Measurements from ENCODE around the gene NUP50.
A peak's percentile ranks its signal among the peaks of the same experiment; 100 is the strongest.

Gene NUP50

GRCh38 chr22:45144916-45145315, 18.8 kb upstream of the NUP50 start:
- DNase-seq (ENCODE audit: low spot score in 2 of 2) (no peak), ATAC-seq (ENCODE audit: low read depth) (no peak)
- Mint-ChIP-seq H3K9me3 (peaks cover 1% of the 10 kb centered on the region), H3K4me1 (no peaks in the 10 kb centered on the region), H3K36me3 (peaks cover 5% of the 10 kb centered on the region), H3K27ac (no peak overlapping the region), H3K4me3 (no peak overlapping the region), H3K27me3 (no peaks in the 10 kb centered on the region)

DNA sequence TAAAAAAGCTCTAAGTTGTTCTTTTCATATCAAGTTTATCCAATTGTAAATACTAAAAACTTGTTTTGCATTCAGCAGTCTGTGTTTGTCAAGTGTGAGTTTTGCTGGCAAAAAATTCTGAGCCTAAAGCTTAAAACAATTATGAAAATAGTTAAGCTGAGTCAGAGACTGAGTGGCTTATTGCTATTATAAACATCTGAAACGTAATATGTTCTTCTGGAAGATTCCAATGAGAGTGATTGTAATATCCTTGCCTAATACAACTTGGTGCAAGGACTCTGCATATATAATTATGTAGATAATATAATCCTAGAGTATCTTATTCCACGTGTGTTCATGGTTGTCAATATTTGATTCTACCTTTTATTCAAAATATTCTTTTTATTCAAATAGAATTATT, 14.1 kb upstream of the NUP50 start:
- ATAC-seq (ENCODE audit: low read depth) (no peak), DNase-seq (ENCODE audit: low spot score in 2 of 2) (no peak)
- Mint-ChIP-seq H3K4me1 (no peaks in the 10 kb centered on the region), H3K27ac (no peak overlapping the region), H3K9me3 (no peaks in the 10 kb centered on the region), H3K27me3 (no peaks in the 10 kb centered on the region), H3K36me3 (peaks cover 17% of the 10 kb centered on the region), H3K4me3 (no peak overlapping the region)

- no peaks in the 10 kb centered on the region for H3K27me3 Mint-ChIP-seq
- no peak for ATAC-seq (ENCODE audit: low read depth)
- no peak overlapping the region for H3K4me3 Mint-ChIP-seq
- peaks cover 17% of the 10 kb centered on the region for H3K36me3 Mint-ChIP-seq
- H3K9me3 Mint-ChIP-seq, result no peaks in the 10 kb centered on the region
- peaks cover 2% of the 10 kb centered on the region for H3K4me1 Mint-ChIP-seq
- H3K27ac Mint-ChIP-seq, result no peak overlapping the region
- no peak for DNase-seq (ENCODE audit: low spot score in 2 of 2)
Measured at GRCh38 chr22:45150139-45150538, 13.6 kb upstream of the NUP50 start.

DNA sequence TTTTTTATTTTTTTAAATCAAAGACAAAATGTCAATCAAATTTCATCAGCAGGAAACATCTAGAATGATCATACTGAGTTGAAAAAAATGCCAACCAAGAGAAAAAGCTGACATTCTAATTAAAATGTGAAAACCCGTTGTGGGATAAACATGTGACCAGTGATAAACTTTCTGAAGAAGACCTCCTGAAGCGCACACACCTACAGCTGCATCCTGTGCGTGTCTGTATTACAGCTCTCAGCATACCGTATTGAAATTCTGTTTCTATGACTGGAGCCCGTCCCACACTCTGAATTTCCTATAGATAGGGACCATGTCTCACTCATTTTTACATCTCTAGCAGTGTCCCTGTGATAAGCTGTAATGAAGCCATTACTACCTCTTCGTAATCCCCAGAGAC, 12.2 kb upstream of the NUP50 start:
- no peaks in the 10 kb centered on the region for H3K9me3 Mint-ChIP-seq
- peaks cover 3% of the 10 kb centered on the region for H3K4me1 Mint-ChIP-seq
- DNase-seq (ENCODE audit: low spot score in 2 of 2) (no peak), ATAC-seq (ENCODE audit: low read depth) (no peak)
- no peak overlapping the region for H3K27ac Mint-ChIP-seq
- H3K36me3 Mint-ChIP-seq, result peaks cover 17% of the 10 kb centered on the region
- no peaks in the 10 kb centered on the region for H3K27me3 Mint-ChIP-seq
- no peak overlapping the region for H3K4me3 Mint-ChIP-seq

DNA sequence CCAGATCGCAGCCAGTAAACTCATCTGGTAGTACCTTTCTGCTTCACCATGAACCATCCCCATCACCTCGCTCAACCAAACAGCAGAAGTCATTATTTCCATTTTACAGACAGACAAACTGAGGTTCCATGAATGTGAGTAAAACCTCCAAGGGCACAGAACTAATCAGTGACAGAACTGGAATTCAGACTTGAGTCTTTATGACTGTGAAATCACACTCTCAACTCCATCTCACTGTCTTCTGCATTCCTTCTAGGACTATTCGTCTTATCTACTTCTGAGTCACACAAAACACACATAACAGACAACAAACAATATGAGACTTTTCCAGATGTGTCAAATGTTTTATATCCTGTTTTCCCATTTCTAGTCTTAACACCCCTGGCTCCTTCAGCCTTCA, 9.3 kb upstream of the NUP50 start:
- Mint-ChIP-seq H3K27me3 (no peaks in the 10 kb centered on the region), H3K9me3 (no peaks in the 10 kb centered on the region), H3K4me1 (peaks cover 3% of the 10 kb centered on the region), H3K27ac (no peak overlapping the region), H3K4me3 (no peak overlapping the region), H3K36me3 (peaks cover 17% of the 10 kb centered on the region)
- DNase-seq (ENCODE audit: low spot score in 2 of 2) (no peak), ATAC-seq (ENCODE audit: low read depth) (no peak)

GRCh38 chr22:45155050-45155840, 8.5 kb upstream of the NUP50 start:
- Mint-ChIP-seq H3K4me1 (peaks cover 3% of the 10 kb centered on the region), H3K36me3 (peaks cover 15% of the 10 kb centered on the region), H3K27me3 (no peaks in the 10 kb centered on the region), H3K9me3 (no peaks in the 10 kb centered on the region), H3K27ac (no peak overlapping the region), H3K4me3 (no peak overlapping the region)
- DNase-seq (ENCODE audit: low spot score in 2 of 2) (no peak), ATAC-seq (ENCODE audit: low read depth) (no peak)

- H3K4me1 Mint-ChIP-seq, result peaks cover 12% of the 10 kb centered on the region
- no peak for DNase-seq (ENCODE audit: low spot score in 2 of 2)
- ATAC-seq (ENCODE audit: low read depth), result no peak
- H3K27ac Mint-ChIP-seq, result no peak overlapping the region
- H3K36me3 Mint-ChIP-seq, result peaks cover 8% of the 10 kb centered on the region
- H3K4me3 Mint-ChIP-seq, result no peak overlapping the region
- no peaks in the 10 kb centered on the region for H3K9me3 Mint-ChIP-seq
- no peaks in the 10 kb centered on the region for H3K27me3 Mint-ChIP-seq
Measured at GRCh38 chr22:45157907-45158306, 5.8 kb upstream of the NUP50 start.

DNA sequence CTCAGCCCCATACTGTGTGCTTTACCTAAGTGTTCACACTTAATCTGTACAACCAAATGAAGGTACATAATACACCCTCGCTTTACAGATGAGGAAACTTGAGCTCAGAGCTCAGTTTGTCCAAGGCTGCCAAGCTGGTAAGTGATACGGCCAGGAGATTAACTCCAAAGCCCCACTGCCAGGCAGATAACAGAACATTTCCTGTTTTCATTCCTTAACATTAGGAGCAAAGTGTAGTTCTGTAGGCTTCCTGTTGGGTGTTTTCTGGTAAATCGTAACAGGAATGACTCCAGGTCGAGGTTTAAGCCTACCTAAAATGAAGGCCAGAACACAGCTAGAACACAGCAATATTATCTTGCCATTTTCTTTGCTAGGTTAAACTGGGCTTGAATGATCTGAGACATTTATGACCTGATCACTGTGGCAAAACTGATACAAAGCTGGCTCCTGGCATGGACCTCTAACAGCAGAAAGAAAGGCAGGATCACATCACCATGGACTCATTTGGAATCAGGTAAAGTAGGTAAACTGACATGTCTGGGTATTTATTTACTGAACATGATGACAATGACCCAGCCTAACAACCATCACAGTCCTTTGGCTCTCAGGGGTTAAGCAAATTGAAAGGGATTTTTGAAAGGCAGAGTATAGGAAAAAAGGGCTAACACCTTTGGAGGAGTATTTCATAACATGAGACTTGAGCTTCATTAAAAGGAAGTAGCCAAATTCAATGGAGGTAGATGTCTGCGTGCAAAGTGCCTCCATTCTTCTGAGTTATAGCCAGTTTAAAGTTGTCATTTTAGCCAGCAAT, 3.9 kb upstream of the NUP50 start:
- no peak for DNase-seq (ENCODE audit: low spot score in 2 of 2)
- H3K36me3 Mint-ChIP-seq, result peaks cover 4% of the 10 kb centered on the region
- no peaks in the 10 kb centered on the region for H3K27me3 Mint-ChIP-seq
- no peaks in the 10 kb centered on the region for H3K9me3 Mint-ChIP-seq
- no peak for ATAC-seq (ENCODE audit: low read depth)
- H3K27ac Mint-ChIP-seq, result no peak overlapping the region
- H3K4me1 Mint-ChIP-seq, result peaks cover 15% of the 10 kb centered on the region
- no peak overlapping the region for H3K4me3 Mint-ChIP-seq

- Mint-ChIP-seq H3K27ac (peak overlapping the region; percentile 90), H3K27me3 (no peaks in the 10 kb centered on the region), H3K9me3 (no peaks in the 10 kb centered on the region), H3K4me1 (peaks cover 25% of the 10 kb centered on the region), H3K36me3 (peaks cover 2% of the 10 kb centered on the region), H3K4me3 (peak overlapping the region; percentile 33)
- DNase-seq (ENCODE audit: low spot score in 2 of 2) (no peak), ATAC-seq (ENCODE audit: low read depth) (no peak)
Measured at GRCh38 chr22:45162531-45162930, 1.2 kb upstream of the NUP50 start.

- ATAC-seq (ENCODE audit: low read depth) (peak; percentile 37), DNase-seq (ENCODE audit: low spot score in 2 of 2) (no peak)
- Mint-ChIP-seq H3K27ac (peak overlapping the region; percentile 90), H3K36me3 (peaks cover 2% of the 10 kb centered on the region), H3K4me1 (peaks cover 25% of the 10 kb centered on the region), H3K4me3 (peak overlapping the region; percentile 95), H3K9me3 (no peaks in the 10 kb centered on the region), H3K27me3 (no peaks in the 10 kb centered on the region)
Measured at GRCh38 chr22:45163099-45163450, 650 bp upstream of the NUP50 start.

- DNase-seq (ENCODE audit: low spot score in 2 of 2) (no peak), ATAC-seq (ENCODE audit: low read depth) (peak; percentile 19)
- Mint-ChIP-seq H3K27ac (peak overlapping the region; percentile 90), H3K4me3 (peak overlapping the region; percentile 95), H3K4me1 (peaks cover 25% of the 10 kb centered on the region), H3K9me3 (no peaks in the 10 kb centered on the region), H3K36me3 (peaks cover 5% of the 10 kb centered on the region), H3K27me3 (no peaks in the 10 kb centered on the region)
Measured at GRCh38 chr22:45164270-45165088, 754 bp downstream of the NUP50 start.

GRCh38 chr22:45166932-45167331, 3.2 kb downstream of the NUP50 start:
- DNase-seq (ENCODE audit: low spot score in 2 of 2), result no peak

DNA sequence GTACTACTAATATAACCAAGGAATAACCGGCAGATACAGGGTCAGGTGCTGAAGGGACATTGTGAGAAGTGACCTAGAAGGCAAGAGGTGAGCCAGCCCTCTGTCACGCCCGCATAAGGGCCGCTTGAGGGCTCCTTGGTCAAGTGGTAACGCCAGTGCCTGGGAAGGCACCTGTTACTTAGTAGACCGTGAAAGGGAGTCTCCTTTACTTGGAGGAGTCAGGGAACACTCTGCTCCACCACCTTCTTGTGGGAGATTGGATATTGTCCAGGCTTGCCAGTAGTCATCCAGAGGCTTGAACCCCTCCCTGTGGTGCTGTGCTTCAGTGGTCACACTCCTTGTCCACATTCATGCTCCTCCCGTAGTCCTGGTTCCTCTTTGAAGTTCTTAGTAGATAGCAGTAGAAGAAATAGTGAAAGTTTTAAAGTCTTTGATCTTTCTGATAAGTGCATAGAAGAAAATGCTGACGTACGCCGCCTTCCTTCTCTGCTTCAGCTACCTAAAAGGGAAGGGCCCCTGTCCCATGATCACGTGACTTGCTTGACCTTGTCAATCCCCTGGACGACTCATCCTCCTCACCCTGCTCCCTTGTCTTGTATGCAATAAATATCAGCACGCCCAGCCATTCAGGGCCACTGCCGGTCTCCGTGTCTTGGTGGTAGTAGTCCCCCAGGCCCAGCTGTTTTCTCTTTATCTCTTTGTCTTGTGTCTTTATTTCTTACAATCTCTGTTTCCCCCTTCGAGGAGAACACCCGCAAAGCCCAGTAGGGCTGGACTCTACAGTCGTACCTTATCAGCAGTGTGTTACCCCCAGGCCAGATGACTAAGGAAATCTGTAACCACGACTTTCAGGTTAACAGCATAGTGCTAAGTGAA, 6.1 kb downstream of the NUP50 start:
- Mint-ChIP-seq H3K36me3 (peaks cover 36% of the 10 kb centered on the region), H3K4me3 (no peak overlapping the region), H3K27me3 (no peaks in the 10 kb centered on the region), H3K4me1 (peaks cover 26% of the 10 kb centered on the region), H3K27ac (no peak overlapping the region), H3K9me3 (no peaks in the 10 kb centered on the region)
- DNase-seq (ENCODE audit: low spot score in 2 of 2) (no peak), ATAC-seq (ENCODE audit: low read depth) (no peak)

More at GRCh38 chr22:45166932-45167331, 3.2 kb downstream of the NUP50 start:
- ATAC-seq (ENCODE audit: low read depth), result no peak
- Mint-ChIP-seq H3K27me3 (no peaks in the 10 kb centered on the region), H3K36me3 (peaks cover 24% of the 10 kb centered on the region), H3K4me1 (peaks cover 29% of the 10 kb centered on the region), H3K27ac (peak overlapping the region; percentile 78), H3K9me3 (no peaks in the 10 kb centered on the region), H3K4me3 (no peak overlapping the region)

All from memory B cell (primary cell).